Measurements from ENCODE around the gene ZSWIM1. TPM values are rescaled to one million over a fixed set of nuclear protein-coding genes. Genes with fewer than 3 reads are reported as not detected.

The ZSWIM1 gene
- total and polyA plus RNA-seq, 2 of the 13 experiments (the other 11 are each of a cell fraction or from before 2014, with no cell fraction given), result 9.5 to 11.7 TPM

DNA sequence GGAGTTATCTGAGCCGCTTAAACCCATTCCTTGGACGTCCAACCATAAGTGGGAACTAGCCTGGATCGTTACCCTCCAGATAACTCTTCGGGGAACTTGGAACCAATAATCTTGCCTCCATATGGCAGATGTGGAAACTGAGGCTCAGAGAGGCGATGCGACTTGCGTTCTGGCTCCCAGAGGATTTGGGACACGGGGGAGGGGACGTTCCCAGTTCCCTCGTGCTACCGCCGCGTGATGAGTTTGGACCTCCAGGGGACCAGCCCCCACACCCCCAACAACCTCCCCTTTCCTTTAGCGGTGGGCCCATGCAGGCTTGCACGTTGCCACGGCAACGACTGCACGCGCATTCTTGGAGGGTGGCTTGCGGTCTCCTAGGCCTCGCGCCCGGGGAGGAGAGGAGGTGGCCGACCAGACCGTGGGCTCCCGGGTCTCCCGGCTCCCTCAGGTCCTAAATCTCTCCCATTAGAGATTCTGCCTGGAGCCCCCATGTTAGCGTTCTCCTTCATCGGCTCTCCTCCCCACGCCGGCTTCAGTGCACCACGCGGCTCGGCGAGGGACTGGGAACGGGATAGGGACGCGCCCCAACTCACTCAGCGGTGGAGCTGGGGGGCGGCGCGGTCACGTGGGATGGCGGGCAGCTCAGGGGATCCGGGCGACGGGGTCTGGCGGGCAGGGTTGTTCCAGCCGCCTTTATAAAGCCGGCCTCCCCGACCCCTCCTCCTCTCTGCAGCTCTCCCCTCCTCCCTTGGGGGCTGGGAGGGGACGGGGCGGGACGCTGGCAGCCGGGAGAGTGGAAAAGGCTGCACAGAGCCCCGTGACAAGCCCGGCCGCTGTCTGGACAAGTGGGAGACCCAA, 30.7 kb downstream of the ZSWIM1 start, which contains the start of gene PLTP (continued):
- TF ChIP-seq DPF2 (CRISPR knock-in tag; IDR thresholded peaks at IDR 0.05; ENCODE audit: borderline replicate concordance, low read depth) (0 out of 2 replicates have a peak, but pooled peaks have one; percentile 29), DR1 (CRISPR knock-in tag; IDR thresholded peaks at IDR 0.05) (peak; percentile 75; the same call in 1 of the 2 replicates), RNF2 (conservative IDR thresholded peaks at IDR 0.05; ENCODE audit: low read depth) (no peak), HOXA3 (CRISPR knock-in tag; IDR thresholded peaks at IDR 0.05) (peak; percentile 24; the same call in 1 of the 2 replicates), ZNF382 (CRISPR knock-in tag; IDR thresholded peaks at IDR 0.05; ENCODE audit: borderline replicate concordance) (no peak), FIP1L1 (IDR thresholded peaks at IDR 0.05; ENCODE audit: borderline replicate concordance, insufficient read depth, low read depth, low read length) (no peak), ZNF724P (CRISPR knock-in tag; IDR thresholded peaks at IDR 0.05; ENCODE audit: borderline replicate concordance) (no peak), ISL2 (CRISPR knock-in tag; IDR thresholded peaks at IDR 0.05) (no peak), ZFP36L1 (CRISPR knock-in tag; IDR thresholded peaks at IDR 0.05) (no peak), ZNF33A (CRISPR knock-in tag; IDR thresholded peaks at IDR 0.05; ENCODE audit: borderline replicate concordance) (no peak), ZNF780A (CRISPR knock-in tag; IDR thresholded peaks at IDR 0.05) (no peak), JUN (CRISPR knock-in tag; IDR thresholded peaks at IDR 0.05) (no peak), ZSCAN29 (CRISPR knock-in tag; conservative IDR thresholded peaks at IDR 0.05) (peak; percentile 71; the same call in 1 of the 2 replicates), ZSCAN31 (CRISPR knock-in tag; IDR thresholded peaks at IDR 0.05; ENCODE audit: low read depth) (peak; percentile 70; the same call in 1 of the 2 replicates), ZNF570 (CRISPR knock-in tag; IDR thresholded peaks at IDR 0.05; ENCODE audit: borderline replicate concordance) (0 out of 2 replicates have a peak, but pooled peaks have one; percentile 64), ZSCAN25 (CRISPR knock-in tag; IDR thresholded peaks at IDR 0.05) (no peak), REL (CRISPR knock-in tag; conservative IDR thresholded peaks at IDR 0.05) (peak; percentile 50; the same call in 1 of the 2 replicates), MEIS2 (CRISPR knock-in tag; IDR thresholded peaks at IDR 0.05) (no peak), GATAD1 (CRISPR knock-in tag; IDR thresholded peaks at IDR 0.05) (no peak)
- TF ChIP-seq, protein P1, sequence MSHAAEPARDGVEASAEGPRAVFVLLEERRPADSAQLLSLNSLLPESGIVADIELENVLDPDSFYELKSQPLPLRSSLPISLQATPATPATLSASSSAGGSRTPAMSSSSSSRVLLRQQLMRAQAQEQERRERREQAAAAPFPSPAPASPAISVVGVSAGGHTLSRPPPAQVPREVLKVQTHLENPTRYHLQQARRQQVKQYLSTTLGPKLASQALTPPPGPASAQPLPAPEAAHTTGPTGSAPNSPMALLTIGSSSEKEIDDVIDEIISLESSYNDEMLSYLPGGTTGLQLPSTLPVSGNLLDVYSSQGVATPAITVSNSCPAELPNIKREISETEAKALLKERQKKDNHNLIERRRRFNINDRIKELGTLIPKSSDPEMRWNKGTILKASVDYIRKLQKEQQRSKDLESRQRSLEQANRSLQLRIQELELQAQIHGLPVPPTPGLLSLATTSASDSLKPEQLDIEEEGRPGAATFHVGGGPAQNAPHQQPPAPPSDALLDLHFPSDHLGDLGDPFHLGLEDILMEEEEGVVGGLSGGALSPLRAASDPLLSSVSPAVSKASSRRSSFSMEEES (CRISPR knock-in tag; IDR thresholded peaks at IDR 0.05), result peak; percentile 15; the same call in 1 of the 2 replicates
- TF ChIP-seq, protein P2, sequence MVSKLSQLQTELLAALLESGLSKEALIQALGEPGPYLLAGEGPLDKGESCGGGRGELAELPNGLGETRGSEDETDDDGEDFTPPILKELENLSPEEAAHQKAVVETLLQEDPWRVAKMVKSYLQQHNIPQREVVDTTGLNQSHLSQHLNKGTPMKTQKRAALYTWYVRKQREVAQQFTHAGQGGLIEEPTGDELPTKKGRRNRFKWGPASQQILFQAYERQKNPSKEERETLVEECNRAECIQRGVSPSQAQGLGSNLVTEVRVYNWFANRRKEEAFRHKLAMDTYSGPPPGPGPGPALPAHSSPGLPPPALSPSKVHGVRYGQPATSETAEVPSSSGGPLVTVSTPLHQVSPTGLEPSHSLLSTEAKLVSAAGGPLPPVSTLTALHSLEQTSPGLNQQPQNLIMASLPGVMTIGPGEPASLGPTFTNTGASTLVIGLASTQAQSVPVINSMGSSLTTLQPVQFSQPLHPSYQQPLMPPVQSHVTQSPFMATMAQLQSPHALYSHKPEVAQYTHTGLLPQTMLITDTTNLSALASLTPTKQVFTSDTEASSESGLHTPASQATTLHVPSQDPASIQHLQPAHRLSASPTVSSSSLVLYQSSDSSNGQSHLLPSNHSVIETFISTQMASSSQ (IDR thresholded peaks at IDR 0.05; ENCODE audit: low read depth), result no peak
- TF ChIP-seq, protein P2 (CRISPR knock-in tag; IDR thresholded peaks at IDR 0.05; ENCODE audit: borderline replicate concordance), result peak; percentile 70
- TF ChIP-seq, protein P3, sequence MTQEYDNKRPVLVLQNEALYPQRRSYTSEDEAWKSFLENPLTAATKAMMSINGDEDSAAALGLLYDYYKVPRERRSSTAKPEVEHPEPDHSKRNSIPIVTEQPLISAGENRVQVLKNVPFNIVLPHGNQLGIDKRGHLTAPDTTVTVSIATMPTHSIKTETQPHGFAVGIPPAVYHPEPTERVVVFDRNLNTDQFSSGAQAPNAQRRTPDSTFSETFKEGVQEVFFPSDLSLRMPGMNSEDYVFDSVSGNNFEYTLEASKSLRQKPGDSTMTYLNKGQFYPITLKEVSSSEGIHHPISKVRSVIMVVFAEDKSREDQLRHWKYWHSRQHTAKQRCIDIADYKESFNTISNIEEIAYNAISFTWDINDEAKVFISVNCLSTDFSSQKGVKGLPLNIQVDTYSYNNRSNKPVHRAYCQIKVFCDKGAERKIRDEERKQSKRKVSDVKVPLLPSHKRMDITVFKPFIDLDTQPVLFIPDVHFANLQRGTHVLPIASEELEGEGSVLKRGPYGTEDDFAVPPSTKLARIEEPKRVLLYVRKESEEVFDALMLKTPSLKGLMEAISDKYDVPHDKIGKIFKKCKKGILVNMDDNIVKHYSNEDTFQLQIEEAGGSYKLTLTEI (CRISPR knock-in tag; conservative IDR thresholded peaks at IDR 0.05), result no peak
